DMS114 treated with DMSO at 0.1 percent for 48 hours (cell line): Measurements from ENCODE around the gene UQCRFS1.

Experiments used
- DNase-seq: peaks from one replicate; lab custom pipeline; 2025; ENCODE audit not compliant: unreplicated experiment; lab: John Stamatoyannopoulos, UW

Gene UQCRFS1

GRCh38 chr19:29170554-29170953 lies 42.4 kb downstream of the UQCRFS1 start:
- no peak for DNase-seq

DNA sequence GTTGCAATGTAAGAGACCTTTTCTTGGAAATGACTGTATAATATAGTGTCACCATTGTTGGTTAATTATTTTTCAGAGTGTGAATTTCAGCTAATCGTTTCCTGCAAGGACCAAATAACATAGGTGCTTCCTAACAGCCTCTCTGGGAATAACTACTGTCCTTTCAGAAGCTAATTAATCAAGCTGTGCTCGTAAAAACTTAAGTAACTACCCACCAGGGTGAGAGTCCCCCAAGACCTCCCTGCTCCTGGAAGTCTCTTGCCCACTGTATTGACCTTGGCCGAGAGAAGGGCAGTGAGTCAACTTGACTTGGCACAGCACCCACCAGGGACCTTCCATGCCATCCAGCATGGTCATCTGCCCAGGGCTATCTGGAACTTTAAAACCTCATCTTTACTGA lies 50.3 kb downstream of the UQCRFS1 start:
- DNase-seq, result no peak

DNA sequence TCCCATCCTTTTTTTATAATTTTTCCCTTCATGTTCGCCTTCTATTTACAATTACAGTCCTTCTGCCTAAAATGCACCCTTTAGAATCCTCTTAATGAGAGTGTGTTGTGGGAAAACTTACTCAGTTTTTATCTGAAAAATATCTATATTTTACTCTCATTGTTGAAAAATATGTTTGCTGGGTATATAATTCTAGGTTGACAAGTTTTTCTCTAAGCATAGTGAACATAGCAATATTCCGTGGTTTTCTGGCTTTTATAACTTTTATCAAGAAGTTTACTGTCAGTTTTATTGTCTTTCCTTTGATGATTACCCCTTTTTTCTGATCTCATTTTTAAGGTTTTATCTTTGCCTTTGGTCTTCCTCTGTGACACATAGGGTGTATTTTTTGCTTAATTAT lies 57.3 kb downstream of the UQCRFS1 start:
- no peak for DNase-seq
